A673 (cell line): ENCODE data around the gene ST3GAL4. TPM values are rescaled to one million over a fixed set of nuclear protein-coding genes. Genes with fewer than 3 reads are reported as not detected.
"Not testable (repeated sequence)": the region's sequence is repeated elsewhere in the genome, so short reads cannot be mapped to it uniquely, and the experiment has no call there.

Source experiments
- BruUV-seq: library from RNA; stranded (reverse); fragments of 400-500 nt; replicated peaks from 2 replicates; lab custom pipeline; 2021; lab: Mats Ljungman, UMichigan
- CTCF ChIA-PET: fragments of 300-600 bp; sonication (Branson Sonifier 250); formaldehyde crosslinking; loops from one replicate; lab custom pipeline; 2022; ENCODE audit warnings: antibody characterized with exemption; lab: Charles Lee
- POLR2A ChIA-PET: fragments of 300-600 bp; sonication (Branson Sonifier 250); formaldehyde crosslinking; loops from one replicate; lab custom pipeline; 2022; ENCODE audit warnings: antibody characterized with exemption; ENCODE audit not compliant: low non-redundant PET; lab: Charles Lee
- DNase-seq: peaks from one replicate; pipeline ENCODE4 v3.0.0-alpha.2; 2015; ENCODE audit warnings: low spot score
- H3K27ac ChIP-seq: fragments of 200-600 bp; sonication (generic); 2 replicates; pipeline ENCODE4 v1.5.1; 2016; ENCODE audit warnings: mixed run types, low read depth, mild to moderate bottlenecking, mixed read lengths, antibody characterized with exemption, low read length; ENCODE audit not compliant: poor library complexity, severe bottlenecking
- H3K27me3 ChIP-seq: fragments of 200-600 bp; sonication (generic); replicated peaks from 2 replicates; pipeline ENCODE4 v1.6.1; 2017; ENCODE audit warnings: mixed run types, low read depth, mild to moderate bottlenecking, mixed read lengths, antibody characterized with exemption, low read length; ENCODE audit not compliant: insufficient read depth, poor library complexity
- H3K36me3 ChIP-seq: fragments of 200-600 bp; sonication (generic); 2 replicates; pipeline ENCODE4 v1.6.1; 2016; ENCODE audit warnings: mixed run types, mild to moderate bottlenecking, mixed read lengths, antibody characterized with exemption, low read length; ENCODE audit not compliant: insufficient read depth, poor library complexity, severe bottlenecking
- H3K4me1 ChIP-seq: fragments of 200-600 bp; sonication (generic); 2 replicates; pipeline ENCODE4 v1.6.1; 2017; ENCODE audit warnings: mixed run types, mild to moderate bottlenecking, mixed read lengths, antibody characterized with exemption, low read length; ENCODE audit not compliant: insufficient read depth, poor library complexity, severe bottlenecking
- H3K4me3 ChIP-seq: fragments of 200-600 bp; sonication (generic); 2 replicates; pipeline ENCODE4 v1.5.1; 2016; ENCODE audit warnings: low read depth, mixed run types, mild to moderate bottlenecking, mixed read lengths, low read length; ENCODE audit not compliant: poor library complexity, severe bottlenecking
- H3K9me3 ChIP-seq: fragments of 200-600 bp; sonication (generic); 2 replicates; pipeline ENCODE4 v1.6.1; 2016; ENCODE audit warnings: mixed run types, low read depth, mild to moderate bottlenecking, mixed read lengths, antibody characterized with exemption, low read length; ENCODE audit not compliant: poor library complexity, severe bottlenecking
- EZH2 ChIP-seq: fragments of 200-600 bp; sonication (generic); IDR thresholded peaks from 2 replicates; pipeline ENCODE4 v1.6.1; 2017; ENCODE audit warnings: borderline replicate concordance, low read depth, mild to moderate bottlenecking, mixed read lengths, antibody characterized with exemption, low read length; ENCODE audit not compliant: poor library complexity, severe bottlenecking
- intact Hi-C: fragments of 100-400 bp; cut with micrococcal nuclease; formaldehyde crosslinking; loops from one replicate; pipeline ENCODE4 v1.10.0; 2022; ENCODE audit not compliant: unreplicated experiment
- total RNA-seq: library from RNA; stranded (reverse); gene quantifications from 2 replicates; pipeline ENCODE4 v1.2.3, GENCODE V29; 2021
- TF ChIP-seq, protein P1 (sequence below): fragments of 300-800, 200-600 bp; sonication (generic); conservative IDR thresholded peaks from 2 replicates; pipeline ENCODE4 v1.5.1; 2017; ENCODE audit warnings: low read depth, mild to moderate bottlenecking, antibody characterized with exemption, low read length, moderate library complexity, mixed read lengths

ST3GAL4 gene
- total RNA-seq, 1 experiment from 2014 or later, result 29.9 TPM

DNA sequence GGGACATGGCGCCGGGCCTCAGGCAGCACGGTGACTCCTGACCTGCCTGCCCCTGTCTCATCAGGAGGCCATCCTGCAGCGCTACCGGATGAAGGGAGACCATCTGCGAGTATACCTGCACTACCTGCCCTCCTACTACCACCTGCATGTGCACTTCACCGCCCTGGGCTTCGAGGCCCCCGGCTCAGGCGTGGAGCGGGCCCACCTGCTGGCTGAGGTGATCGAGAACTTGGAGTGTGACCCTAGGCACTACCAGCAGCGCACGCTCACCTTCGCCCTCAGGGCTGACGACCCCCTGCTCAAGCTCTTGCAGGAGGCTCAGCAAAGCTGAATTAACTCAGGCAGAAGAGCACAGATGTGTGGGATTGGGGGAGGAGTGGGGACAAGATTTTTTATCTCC, 10.2 kb upstream of the ST3GAL4 start:
- BruUV-seq, result no TSS peak
- intact Hi-C loops, result no loop called here
- Histone ChIP-seq H3K4me1 (peaks cover 42% of the 10 kb centered on the region), H3K36me3 (no peaks in the 10 kb centered on the region), H3K27ac (no peak overlapping the region), H3K4me3 (no peak overlapping the region), H3K9me3 (no peaks in the 10 kb centered on the region), H3K27me3 (no peaks in the 10 kb centered on the region)
- ChIA-PET POLR2A (no interaction called here), CTCF (no interaction called here)
- no peak for DNase-seq
- TF ChIP-seq EZH2, result no peak
- TF ChIP-seq, protein P1, sequence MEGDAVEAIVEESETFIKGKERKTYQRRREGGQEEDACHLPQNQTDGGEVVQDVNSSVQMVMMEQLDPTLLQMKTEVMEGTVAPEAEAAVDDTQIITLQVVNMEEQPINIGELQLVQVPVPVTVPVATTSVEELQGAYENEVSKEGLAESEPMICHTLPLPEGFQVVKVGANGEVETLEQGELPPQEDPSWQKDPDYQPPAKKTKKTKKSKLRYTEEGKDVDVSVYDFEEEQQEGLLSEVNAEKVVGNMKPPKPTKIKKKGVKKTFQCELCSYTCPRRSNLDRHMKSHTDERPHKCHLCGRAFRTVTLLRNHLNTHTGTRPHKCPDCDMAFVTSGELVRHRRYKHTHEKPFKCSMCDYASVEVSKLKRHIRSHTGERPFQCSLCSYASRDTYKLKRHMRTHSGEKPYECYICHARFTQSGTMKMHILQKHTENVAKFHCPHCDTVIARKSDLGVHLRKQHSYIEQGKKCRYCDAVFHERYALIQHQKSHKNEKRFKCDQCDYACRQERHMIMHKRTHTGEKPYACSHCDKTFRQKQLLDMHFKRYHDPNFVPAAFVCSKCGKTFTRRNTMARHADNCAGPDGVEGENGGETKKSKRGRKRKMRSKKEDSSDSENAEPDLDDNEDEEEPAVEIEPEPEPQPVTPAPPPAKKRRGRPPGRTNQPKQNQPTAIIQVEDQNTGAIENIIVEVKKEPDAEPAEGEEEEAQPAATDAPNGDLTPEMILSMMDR, result no peak

DNA sequence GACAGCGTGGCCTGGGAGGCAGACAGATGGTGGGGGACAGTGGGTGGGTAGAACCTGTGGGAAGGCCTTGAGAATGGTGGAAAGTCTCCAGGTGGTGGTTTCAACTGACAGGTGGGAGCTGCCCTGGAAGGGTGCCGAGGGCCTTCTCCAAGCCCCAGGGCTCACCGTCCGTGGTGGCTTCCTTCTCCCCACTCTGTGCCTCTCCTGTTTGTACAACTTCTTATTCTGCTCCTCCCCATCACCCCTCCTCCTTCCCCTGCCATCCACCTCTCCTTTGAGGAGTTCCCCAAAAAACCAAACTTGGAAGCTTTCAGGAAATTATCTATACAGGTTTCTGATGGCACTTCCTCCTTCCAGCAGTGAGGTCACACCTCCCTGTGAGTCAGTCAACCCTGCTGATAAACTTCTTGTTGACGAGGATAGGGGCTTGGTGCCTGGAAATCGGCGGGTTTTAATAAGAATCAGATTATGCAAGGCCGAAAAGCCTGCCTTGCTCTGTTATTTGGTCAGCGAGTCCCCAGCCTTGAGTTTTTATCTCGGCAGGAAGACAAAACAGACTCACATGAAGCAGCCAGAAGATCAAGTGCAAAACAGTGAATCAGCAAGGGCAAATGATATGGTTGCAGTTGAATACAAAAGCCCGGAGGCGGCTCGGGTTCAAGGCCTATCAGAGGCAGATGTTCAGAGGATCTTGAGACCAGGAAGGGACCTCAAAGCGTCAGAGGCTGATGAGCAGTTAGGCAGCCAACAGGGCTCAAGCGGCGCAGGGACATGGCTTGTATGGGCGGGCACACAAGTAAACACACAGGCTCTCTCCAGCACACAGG, 9.5 kb upstream of the ST3GAL4 start:
- POLR2A ChIA-PET, result no interaction called here
- H3K27ac ChIP-seq, result peak overlapping the region; percentile 73
- DNase-seq, result peak; percentile 67
- H3K9me3 ChIP-seq, result no peaks in the 10 kb centered on the region
- H3K4me1 ChIP-seq, result peaks cover 36% of the 10 kb centered on the region
- H3K4me3 ChIP-seq, result no peak overlapping the region
- no peaks in the 10 kb centered on the region for H3K27me3 ChIP-seq
- TF ChIP-seq EZH2, result no peak
- no peaks in the 10 kb centered on the region for H3K36me3 ChIP-seq
- CTCF ChIA-PET, result no interaction called here
- intact Hi-C loops, result no loop called here
- BruUV-seq, result no TSS peak

DNA sequence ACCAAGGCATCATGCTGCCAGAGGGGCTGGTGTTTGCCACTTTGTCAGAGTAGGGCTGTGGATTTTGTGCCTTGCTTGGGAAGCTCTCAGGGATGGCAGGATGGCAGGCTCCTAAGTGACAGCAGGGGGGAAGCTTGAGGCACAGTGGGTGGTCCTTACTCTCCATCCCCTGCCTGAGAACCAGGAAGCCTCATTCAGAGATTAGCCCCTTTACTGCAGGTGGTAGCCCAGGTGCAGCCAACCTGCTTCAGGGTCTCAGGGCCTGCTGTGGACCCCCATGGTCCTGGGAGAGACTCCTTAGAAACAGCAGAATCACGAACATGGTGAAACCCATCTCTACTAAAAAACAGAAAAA, 8.9 kb upstream of the ST3GAL4 start:
- BruUV-seq, result no TSS peak
- intact Hi-C loops, result no loop called here

DNA sequence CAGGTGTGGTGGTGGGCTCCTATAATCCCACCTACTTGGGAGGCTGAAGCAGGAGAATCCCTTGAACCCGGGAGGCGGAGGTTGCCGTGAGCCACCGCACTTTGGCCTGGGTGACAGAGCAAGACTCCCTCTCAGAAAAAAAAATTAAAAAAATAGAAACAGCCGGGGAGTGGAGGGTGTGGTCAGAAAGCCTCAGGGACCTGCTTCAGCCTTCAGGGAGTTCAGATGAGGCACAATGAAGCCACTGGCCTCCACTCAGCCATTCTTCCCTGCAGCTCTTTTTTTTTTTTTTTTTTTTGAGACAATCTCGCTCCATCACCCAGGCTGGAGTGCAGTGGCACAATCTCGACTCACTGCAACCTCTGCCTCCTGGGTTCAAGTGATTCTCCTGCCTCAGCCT, 8.5 kb upstream of the ST3GAL4 start:
- CTCF ChIA-PET, intact Hi-C loops: not testable (repeated sequence)
- POLR2A ChIA-PET, result interaction anchor here (0.5 kb wide), 1 partner anchor 69 kb away, joined by 3 read pairs; no protein-coding TSS in a partner anchor

More for the DNA sequence above, 8.9 kb upstream of the ST3GAL4 start:
- ChIA-PET POLR2A (interaction anchor here (0.5 kb wide), 1 partner anchor 70 kb away, joined by 3 read pairs; no protein-coding TSS in a partner anchor), CTCF (no interaction called here)
- H3K27ac ChIP-seq, result peak overlapping the region; percentile 73
- TF ChIP-seq, protein P1, result no peak
- TF ChIP-seq EZH2, result no peak
- no peak for DNase-seq
- H3K4me3 ChIP-seq, result no peak overlapping the region
- peaks cover 30% of the 10 kb centered on the region for H3K4me1 ChIP-seq
- no peaks in the 10 kb centered on the region for H3K36me3 ChIP-seq
- no peaks in the 10 kb centered on the region for H3K9me3 ChIP-seq
- H3K27me3 ChIP-seq, result no peaks in the 10 kb centered on the region

More for the DNA sequence above, 8.5 kb upstream of the ST3GAL4 start:
- not testable (repeated sequence) for DNase-seq, BruUV-seq, H3K4me3 ChIP-seq, H3K27me3 ChIP-seq, H3K36me3 ChIP-seq, H3K9me3 ChIP-seq
- Histone ChIP-seq H3K27ac (peak overlapping the region; percentile 73), H3K4me1 (peaks cover 26% of the 10 kb centered on the region)
